Lower leg skin (tissue), 4 donors: ENCODE data around the gene NOSTRIN. TPM values are rescaled to one million over a fixed set of nuclear protein-coding genes. Genes with fewer than 3 reads are reported as not detected.

Experiments
- DNase-seq, 2 donors: peaks; one replicate each; pipeline ENCODE4 v3.0.0-alpha.2; 2019; ENCODE audit warnings: low spot score in 2 of 2
- H3K4me3 ChIP-seq: fragments of 200-600 bp; sonication (generic); 2 replicates; pipeline ENCODE4 v1.5.1; 2017; ENCODE audit warnings: mild to moderate bottlenecking, low read depth; ENCODE audit not compliant: poor library complexity, severe bottlenecking
- POLR2A ChIP-seq, 2 donors: fragments of 450-650 bp; IDR thresholded peaks; one replicate each; pipeline ENCODE4 v1.6.1; 2016 to 2017; ENCODE audit warnings: antibody characterized with exemption in 2 of 2, mild to moderate bottlenecking in 1 of 2, moderate library complexity in 1 of 2
- WGBS, 2 donors: methylation state at CpG; one replicate each; pipeline ENCODE4 v1.1.5; 2018; 5-methylcytosine and 5-hydroxymethylcytosine counted together
- intact Hi-C: fragments of 100-400 bp; cut with DNase I; formaldehyde crosslinking; loops from one replicate; pipeline ENCODE4 v1.15.0; 2023; ENCODE audit warnings: low total_unique reads
- total RNA-seq, 4 donors: library from RNA; depleted of rRNA; stranded (reverse); fragments of >200 nt; gene quantifications; one replicate each; pipeline ENCODE4 v1.1.0, GENCODE V29; 2016
- TF ChIP-seq, protein P1 (sequence below), 3 donors: fragments of 450-650 bp; IDR thresholded peaks; one replicate each; pipeline ENCODE4 v1.5.1; 2016; ENCODE audit warnings: antibody characterized with exemption in 3 of 3, mild to moderate bottlenecking in 3 of 3, moderate library complexity in 2 of 3

Gene NOSTRIN
- total RNA-seq, 4 donors from 2014 or later = 3.0 to 20.8 (median 11.0) TPM

DNA sequence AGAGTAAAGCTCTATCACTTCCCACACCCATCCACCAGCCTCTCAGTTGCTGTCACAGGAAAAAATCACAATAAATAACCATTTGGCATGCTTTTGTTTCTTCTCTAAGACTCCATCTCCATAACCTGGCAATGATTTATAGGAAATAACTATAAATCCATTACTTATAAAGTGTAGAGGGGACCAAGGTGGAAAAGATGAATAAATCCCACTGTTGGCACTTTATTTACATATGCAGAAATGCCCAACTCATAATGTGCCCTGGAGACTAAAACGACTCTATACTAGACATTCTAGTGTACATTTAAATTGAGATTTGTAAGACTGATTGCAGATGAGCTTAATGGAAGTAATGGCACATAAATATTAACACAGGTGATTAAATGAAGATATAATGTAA, 7.5 kb upstream of the NOSTRIN start:
- intact Hi-C loops = no loop called here
- H3K4me3 ChIP-seq = no peak overlapping the region
- WGBS, 2 donors = 67 to 69% methylated on average over 1 of the region's 1 CpG
- TF ChIP-seq POLR2A (IDR thresholded peaks at IDR 0.05) = no peak
- TF ChIP-seq, protein P1, sequence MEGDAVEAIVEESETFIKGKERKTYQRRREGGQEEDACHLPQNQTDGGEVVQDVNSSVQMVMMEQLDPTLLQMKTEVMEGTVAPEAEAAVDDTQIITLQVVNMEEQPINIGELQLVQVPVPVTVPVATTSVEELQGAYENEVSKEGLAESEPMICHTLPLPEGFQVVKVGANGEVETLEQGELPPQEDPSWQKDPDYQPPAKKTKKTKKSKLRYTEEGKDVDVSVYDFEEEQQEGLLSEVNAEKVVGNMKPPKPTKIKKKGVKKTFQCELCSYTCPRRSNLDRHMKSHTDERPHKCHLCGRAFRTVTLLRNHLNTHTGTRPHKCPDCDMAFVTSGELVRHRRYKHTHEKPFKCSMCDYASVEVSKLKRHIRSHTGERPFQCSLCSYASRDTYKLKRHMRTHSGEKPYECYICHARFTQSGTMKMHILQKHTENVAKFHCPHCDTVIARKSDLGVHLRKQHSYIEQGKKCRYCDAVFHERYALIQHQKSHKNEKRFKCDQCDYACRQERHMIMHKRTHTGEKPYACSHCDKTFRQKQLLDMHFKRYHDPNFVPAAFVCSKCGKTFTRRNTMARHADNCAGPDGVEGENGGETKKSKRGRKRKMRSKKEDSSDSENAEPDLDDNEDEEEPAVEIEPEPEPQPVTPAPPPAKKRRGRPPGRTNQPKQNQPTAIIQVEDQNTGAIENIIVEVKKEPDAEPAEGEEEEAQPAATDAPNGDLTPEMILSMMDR (IDR thresholded peaks at IDR 0.05) = no peak
- DNase-seq = no peak

DNA sequence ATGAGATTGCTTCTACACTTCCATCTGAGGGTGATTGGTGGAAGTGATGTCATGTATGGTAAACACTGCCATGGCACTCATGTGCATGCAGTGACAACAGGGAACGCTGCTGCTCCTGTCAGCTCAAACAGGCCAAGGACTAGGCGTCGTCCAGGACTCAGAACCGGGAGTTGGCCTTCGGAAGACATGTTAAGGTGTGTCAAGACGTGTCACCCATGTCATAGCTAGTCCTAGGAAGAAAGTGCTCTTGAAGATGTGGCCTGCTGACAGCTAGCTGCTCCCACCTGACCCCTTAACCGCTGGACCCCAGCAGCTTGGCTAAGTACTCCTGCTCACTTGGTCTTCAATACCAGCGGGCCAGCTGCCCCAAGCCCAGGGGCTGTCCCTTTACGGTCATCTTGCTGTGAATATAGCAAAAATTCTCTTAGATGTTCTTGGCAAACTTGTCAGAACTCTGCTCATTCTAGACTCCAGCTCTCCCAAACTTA, 6.3 kb upstream of the NOSTRIN start:
- TF ChIP-seq, protein P1 (IDR thresholded peaks at IDR 0.05) = no peak
- no peak overlapping the region for H3K4me3 ChIP-seq
- 77 to 87% methylated on average over 9 of the region's 9 CpGs for WGBS, 2 donors
- no peak for DNase-seq
- intact Hi-C loops = no loop called here

DNA sequence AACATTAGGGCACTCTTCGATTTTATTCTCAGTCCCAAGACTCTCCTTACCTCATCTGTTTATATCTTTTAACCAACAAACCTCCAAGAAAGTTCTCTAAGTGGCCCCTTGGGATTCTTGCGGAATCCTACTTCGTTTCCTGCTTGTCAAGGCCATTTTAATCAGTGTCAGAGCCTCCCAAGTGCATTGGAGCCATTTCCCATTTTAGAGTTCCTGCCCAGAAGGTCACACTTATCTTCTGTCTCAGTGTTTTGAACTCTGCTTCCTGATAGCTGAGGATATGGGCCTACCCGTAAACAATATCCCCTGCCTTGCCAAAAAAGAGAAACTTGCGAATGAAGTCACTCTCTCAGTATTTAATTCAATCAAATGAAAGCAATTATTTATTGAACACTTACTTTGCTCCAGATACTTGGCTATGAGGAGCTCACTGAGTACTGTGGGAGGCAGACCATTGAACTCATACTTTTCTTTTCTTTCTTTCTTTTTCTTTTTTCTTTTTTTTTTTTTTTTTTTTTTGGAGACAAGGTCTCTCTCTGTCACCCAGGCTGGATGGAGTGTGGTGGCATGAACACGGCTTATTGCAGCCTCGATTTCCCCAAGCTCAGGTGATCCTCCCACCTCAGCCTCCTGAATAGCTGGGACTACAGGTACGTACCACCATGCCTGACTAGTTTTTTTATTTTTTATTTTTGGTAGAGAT, 5.7 kb upstream of the NOSTRIN start:
- DNase-seq = no peak
- H3K4me3 ChIP-seq = no peak overlapping the region
- no peak for TF ChIP-seq POLR2A (IDR thresholded peaks at IDR 0.05)
- TF ChIP-seq, protein P1 (IDR thresholded peaks at IDR 0.05) = no peak
- intact Hi-C loops = no loop called here
- 77 to 87% methylated on average over 8 of the region's 8 CpGs for WGBS, 2 donors

DNA sequence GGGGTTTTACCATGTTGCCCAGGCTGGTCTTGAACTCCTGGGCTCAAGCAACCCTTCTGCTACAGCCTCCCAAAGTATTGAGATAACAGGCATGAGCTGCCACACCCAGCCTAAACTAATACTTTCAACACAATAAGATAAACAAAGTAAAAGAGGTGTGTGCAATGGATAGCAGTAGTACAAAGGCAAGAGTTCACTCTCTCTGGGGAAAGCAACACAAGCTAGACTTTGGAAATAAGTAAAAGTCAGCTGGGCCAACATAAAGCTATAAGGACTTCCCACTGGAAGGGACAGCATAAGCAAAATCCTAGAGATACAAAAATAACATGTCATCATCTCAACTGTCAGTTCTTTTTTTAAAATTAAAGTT, 5.2 kb upstream of the NOSTRIN start:
- intact Hi-C loops = no loop called here
- no peak for TF ChIP-seq POLR2A (IDR thresholded peaks at IDR 0.05)
- TF ChIP-seq, protein P1 (IDR thresholded peaks at IDR 0.05) = no peak
- no peak for DNase-seq
- H3K4me3 ChIP-seq = no peak overlapping the region

DNA sequence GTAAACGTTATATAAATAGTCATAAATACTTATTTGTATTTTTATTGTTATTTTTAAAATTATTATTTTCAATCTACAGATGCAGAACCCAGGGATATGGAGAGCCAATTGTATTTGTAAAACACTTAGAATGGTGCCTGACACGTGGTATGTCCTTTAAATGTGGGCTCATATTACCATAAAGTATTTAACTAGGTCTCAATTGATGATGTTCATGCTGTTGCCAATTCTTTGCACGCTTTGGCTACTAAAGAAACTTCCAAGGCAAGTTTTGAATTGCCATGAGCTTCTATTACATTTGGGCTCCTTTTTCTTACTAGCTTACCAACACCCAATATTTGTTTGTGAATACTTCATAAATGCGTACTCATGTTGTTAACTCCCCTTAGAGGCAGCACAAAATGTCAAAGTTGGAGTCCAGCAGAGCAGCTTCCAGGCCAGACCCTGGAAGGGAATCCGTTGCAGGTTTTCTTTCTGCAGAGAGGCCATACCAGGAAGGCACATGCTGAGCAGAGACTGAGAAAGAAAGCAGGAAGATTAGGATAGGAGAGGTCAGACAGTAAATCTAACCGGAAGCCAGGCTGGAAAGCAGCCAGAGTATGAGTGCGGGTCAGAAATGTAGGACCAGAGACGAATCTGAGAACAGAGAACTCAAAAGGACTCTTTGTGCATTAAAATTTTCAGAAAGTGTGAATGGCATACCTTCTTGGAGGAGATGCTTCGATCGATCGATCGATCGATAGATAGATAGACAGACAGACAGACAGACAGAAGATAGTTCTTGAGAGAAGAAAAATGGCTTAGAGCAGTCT, 4.2 kb upstream of the NOSTRIN start:
- WGBS, 2 donors = 73 to 77% methylated on average over 13 of the region's 13 CpGs
- TF ChIP-seq, protein P1 (IDR thresholded peaks at IDR 0.05) = no peak
- TF ChIP-seq POLR2A (IDR thresholded peaks at IDR 0.05) = no peak
- H3K4me3 ChIP-seq = no peak overlapping the region
- DNase-seq = no peak
- intact Hi-C loops = no loop called here
